ENCODE data around the gene UTP25. TPM values are rescaled to one million over a fixed set of nuclear protein-coding genes. Genes with fewer than 3 reads are reported as not detected.
"Not testable (repeated sequence)": the region's sequence is repeated elsewhere in the genome, so short reads cannot be mapped to it uniquely, and the experiment has no call there.

Gene UTP25
- total and polyA plus RNA-seq, 2 of the 4 experiments (the other 2 are of a cell fraction), result 7.1 to 17.4 TPM

DNA sequence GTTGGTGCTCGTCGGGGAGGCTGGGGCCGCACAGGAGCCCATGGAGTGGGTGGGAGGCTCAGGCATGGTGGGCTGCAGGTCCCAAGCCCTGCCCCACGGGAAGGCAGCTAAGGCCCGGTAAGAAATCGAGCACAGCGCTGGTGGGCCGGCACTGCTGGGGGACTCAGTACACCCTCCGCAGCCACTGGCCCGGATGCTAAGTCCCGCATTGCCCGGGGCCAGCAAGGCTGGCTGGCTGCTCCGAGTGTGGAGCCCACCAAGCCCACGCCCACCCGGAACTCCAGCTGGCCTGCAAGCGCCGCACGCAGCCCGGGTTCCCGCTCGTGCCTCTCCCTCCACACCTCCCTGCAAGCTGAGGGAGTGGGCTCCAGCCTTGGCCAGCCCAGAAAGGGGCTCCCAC lies 71.1 kb downstream of the UTP25 start:
- H3K14ac ChIP-seq (replicated peaks; ENCODE audit: low read depth, low read length); H2AK5ac ChIP-seq (ENCODE audit: low read depth, low read length); H3K9me1 ChIP-seq (ENCODE audit: insufficient read depth, low read length); H3K9me3 ChIP-seq (ENCODE audit: control insufficient read depth, insufficient read depth, low read length); H2BK120ac ChIP-seq (ENCODE audit: low read depth, low read length); DNase-seq; CTCF ChIA-PET; BruUV-seq (replicated peaks); H2BK5ac ChIP-seq (ENCODE audit: low read depth, low read length, poor library complexity, severe bottlenecking); H3K27me3 ChIP-seq (ENCODE audit: control insufficient read depth, insufficient read depth, low read length); ATAC-seq (ENCODE audit: low read depth); H3K27ac ChIP-seq (ENCODE audit: insufficient read depth, low read length); H3K4me2 ChIP-seq (ENCODE audit: low read depth, low read length); H4K8ac ChIP-seq (ENCODE audit: low read depth in 2 of 2, low read length in 2 of 2); POLR2A ChIA-PET (ENCODE audit: unreplicated experiment); H3K79me1 ChIP-seq (ENCODE audit: low read depth in 1 of 2, low read length in 2 of 2); H3K56ac ChIP-seq (ENCODE audit: extremely low read depth, insufficient read depth, low read length); H3K23ac ChIP-seq (ENCODE audit: low read depth, low read length); H3K4ac ChIP-seq (ENCODE audit: low read depth, low read length); in situ Hi-C loops (cut with MboI; ENCODE audit: low sequenced_read_pairs); H2AK9ac ChIP-seq (replicated peaks; ENCODE audit: low read depth, low read length, poor library complexity); H4K5ac ChIP-seq (ENCODE audit: low read depth, low read length); H2BK15ac ChIP-seq (ENCODE audit: low read depth, low read length); H4K20me1 ChIP-seq (ENCODE audit: insufficient read depth, low read length); H3K36me3 ChIP-seq (ENCODE audit: control insufficient read depth, insufficient read depth, low read length); H3K4me3 ChIP-seq (ENCODE audit: insufficient read depth, low read depth, low read length); intact Hi-C loops (cut with micrococcal nuclease); H2BK20ac ChIP-seq (ENCODE audit: low read depth, low read length); H4K91ac ChIP-seq (ENCODE audit: insufficient read depth, low read depth, low read length); H3K9ac ChIP-seq (ENCODE audit: low read depth, low read length); dilution Hi-C loops (cut with HindIII; ENCODE audit: low sequenced_read_pairs, unreplicated experiment); H2AFZ ChIP-seq (replicated peaks; ENCODE audit: low read length, poor library complexity); H3K4me1 ChIP-seq (ENCODE audit: control insufficient read depth, insufficient read depth, low read length); H3K18ac ChIP-seq (ENCODE audit: low read depth, low read length): not testable (repeated sequence)
- WGBS, 2 experiments (ENCODE audit: extremely low coverage in 2 of 2, insufficient read length in 1 of 2), result 91% methylated on average over 5 of the region's 21 CpGs; no CpG with 5 or more reads in 1 of the 2 experiments
